Stimulated activated naive CD8-positive, alpha-beta T cell treated with anti-CD3 and anti-CD28 coated beads, Interleukin-15, Interleukin-2, amounts not matched to agents 100 U/mL and 50 U/mL, for 24 hours (primary cell): Measurements from ENCODE around the gene TMCO1.
"Not testable (repeated sequence)": the region's sequence is repeated elsewhere in the genome, so short reads cannot be mapped to it uniquely, and the experiment has no call there.

Experiments used
- ATAC-seq: fragments of 150-1000 bp; cut with Tn5 transposase; one replicate; pipeline ENCODE4 v1.10.0; 2021
- DNase-seq: peaks from one replicate; pipeline ENCODE4 v3.0.0; 2021

Gene TMCO1

GRCh38 chr1:165768513-165769394, at the start of gene TMCO1:
Gene TMCO1, minus strand, starts transcription at chr1:165768868. Its CDS starts 117 bp downstream, at chr1:165768751.
- ATAC-seq (peak; percentile 100), DNase-seq (peak; percentile 90)

GRCh38 chr1:165816826-165817497, 48.3 kb upstream of the TMCO1 start:
- DNase-seq (no peak), ATAC-seq (no peak)

GRCh38 chr1:165816157-165816556, 47.5 kb upstream of the TMCO1 start:
- ATAC-seq, result no peak
- no peak for DNase-seq

- DNase-seq (no peak), ATAC-seq (no peak)
Measured at GRCh38 chr1:165815725-165816124, 47.1 kb upstream of the TMCO1 start.

- DNase-seq (no peak), ATAC-seq (no peak)
Measured at GRCh38 chr1:165807613-165808012, 38.9 kb upstream of the TMCO1 start.

GRCh38 chr1:165804513-165804912, 35.8 kb upstream of the TMCO1 start:
- not testable (repeated sequence) for ATAC-seq, DNase-seq

- ATAC-seq, result no peak
- no peak for DNase-seq
Measured at GRCh38 chr1:165799387-165799786, 30.7 kb upstream of the TMCO1 start.

GRCh38 chr1:165795894-165796293, 27.2 kb upstream of the TMCO1 start:
- ATAC-seq (no peak), DNase-seq (no peak)

- DNase-seq (no peak), ATAC-seq (no peak)
Measured at GRCh38 chr1:165793951-165794350, 25.3 kb upstream of the TMCO1 start.

- no peak for ATAC-seq
Measured at GRCh38 chr1:165787741-165788140, 19.1 kb upstream of the TMCO1 start.

GRCh38 chr1:165783519-165783918, 14.9 kb upstream of the TMCO1 start:
- ATAC-seq, DNase-seq: not testable (repeated sequence)

More at GRCh38 chr1:165787741-165788140, 19.1 kb upstream of the TMCO1 start:
- DNase-seq, result no peak

GRCh38 chr1:165778197-165778596, 9.5 kb upstream of the TMCO1 start:
- not testable (repeated sequence) for DNase-seq

GRCh38 chr1:165773324-165773965, 4.8 kb upstream of the TMCO1 start:
- no peak for DNase-seq
- no peak for ATAC-seq

More at GRCh38 chr1:165778197-165778596, 9.5 kb upstream of the TMCO1 start:
- not testable (repeated sequence) for ATAC-seq

GRCh38 chr1:165772739-165773138, 4.1 kb upstream of the TMCO1 start:
- no peak for DNase-seq

GRCh38 chr1:165764277-165764676, 4.4 kb downstream of the TMCO1 start:
- DNase-seq (no peak), ATAC-seq (no peak)

More at GRCh38 chr1:165772739-165773138, 4.1 kb upstream of the TMCO1 start:
- ATAC-seq, result no peak

- peak; percentile 36 for ATAC-seq
- DNase-seq, result peak; percentile 14
Measured at GRCh38 chr1:165763442-165763841, 5.2 kb downstream of the TMCO1 start.

GRCh38 chr1:165762725-165763124, 5.9 kb downstream of the TMCO1 start:
- ATAC-seq (no peak), DNase-seq (no peak)

- DNase-seq (no peak), ATAC-seq (no peak)
Measured at GRCh38 chr1:165759095-165759494, 9.6 kb downstream of the TMCO1 start.

- ATAC-seq, result no peak
- DNase-seq, result no peak
Measured at GRCh38 chr1:165755393-165756010, 13.2 kb downstream of the TMCO1 start.

GRCh38 chr1:165753934-165754333, 14.7 kb downstream of the TMCO1 start:
- DNase-seq (no peak), ATAC-seq (no peak)

GRCh38 chr1:165748550-165748949, 20.1 kb downstream of the TMCO1 start:
- DNase-seq (no peak), ATAC-seq (no peak)
